K562 (cell line): ENCODE data around the gene GLIPR1L1. TPM values are rescaled to one million over a fixed set of nuclear protein-coding genes. Genes with fewer than 3 reads are reported as not detected.

Source experiments
- ATAC-seq: fragments of 200-7000 bp; cut with Tn5 transposase; 3 replicates; pipeline ENCODE4 v1.9.1; 2020; ENCODE audit warnings: moderate library complexity
- BruUV-seq: library from RNA; stranded (reverse); fragments of 400-500 nt; replicated peaks from 2 replicates; lab custom pipeline; 2021; lab: Mats Ljungman, UMichigan
- CTCF ChIA-PET: fragments of 300-600 bp; formaldehyde crosslinking; extraction: SDS; loops from one replicate; lab custom pipeline; 2021; ENCODE audit warnings: low intra/inter-chr PET ratio; lab: Yijun Ruan, JAX
- POLR2A ChIA-PET: fragments of 300-600, 350-650 bp; sonication (Branson Sonifier 250); formaldehyde crosslinking; extraction: SDS; loops from one replicate; lab custom pipeline; 2021; ENCODE audit warnings: antibody characterized with exemption, inconsistent platforms; lab: Yijun Ruan, JAX
- DNase-seq, 4 experiments: peaks; one replicate each; pipeline versions ENCODE4 v3.0.0 to v3.0.0-alpha.2; 2011 to 2018; ENCODE audit warnings: low spot score in 3 of 4, mixed read lengths in 3 of 4; ENCODE audit errors: extremely low read depth in 1 of 4
- FAIRE-seq: peaks from 2 replicates; lab custom pipeline; 2011; peaks lifted over from hg19 to GRCh38; lab: Jason Lieb, UNC
- H2AFZ ChIP-seq: 2 replicates; pipeline ENCODE4 v1.6.0; 2011; ENCODE audit warnings: low read depth, low read length, control low read depth, inconsistent platforms
- H3K27ac ChIP-seq: fragments of 200-600 bp; 3 replicates; pipeline ENCODE4 v1.8.0; 2011; ENCODE audit warnings: low read depth, mild to moderate bottlenecking, control low read depth, inconsistent platforms, low read length, moderate library complexity, mixed read lengths; ENCODE audit errors: extremely low read depth
- H3K27me3 ChIP-seq, 2 experiments: fragments of 300-600 bp in 1 of 2; 2 replicates in 1 of 2; 3 replicates in 1 of 2; pipeline versions ENCODE4 v1.6.0 to v1.8.0; 2011; ENCODE audit warnings: inconsistent platforms in 2 of 2, low read length in 2 of 2, mild to moderate bottlenecking in 1 of 2, mixed read lengths in 1 of 2, moderate library complexity in 1 of 2; ENCODE audit not compliant: control insufficient read depth in 2 of 2, insufficient read depth in 2 of 2
- H3K36me3 ChIP-seq: fragments of 300-600 bp; 3 replicates; pipeline ENCODE4 v1.8.0; 2011; ENCODE audit warnings: mild to moderate bottlenecking, low read length, inconsistent platforms; ENCODE audit not compliant: control insufficient read depth, insufficient read depth
- H3K4me1 ChIP-seq, 2 experiments: fragments of 200-600 bp in 1 of 2; replicated peaks in 1 of 2; 2 replicates in 1 of 2; 3 replicates in 1 of 2; pipeline versions ENCODE4 v1.5.1 to v1.8.0; 2011; ENCODE audit warnings: inconsistent platforms in 2 of 2, low read length in 2 of 2, mild to moderate bottlenecking in 1 of 2, mixed read lengths in 1 of 2, moderate library complexity in 1 of 2; ENCODE audit not compliant: control insufficient read depth in 2 of 2, insufficient read depth in 2 of 2
- H3K4me2 ChIP-seq: 2 replicates; pipeline ENCODE4 v1.6.1; 2011; ENCODE audit warnings: low read length, control low read depth, inconsistent platforms, mixed read lengths; ENCODE audit not compliant: insufficient read depth
- H3K4me3 ChIP-seq: fragments of 200-600 bp; sonication (generic), shearing (Covaris generic); 2 replicates; pipeline ENCODE4 v1.5.1; 2016; ENCODE audit warnings: control low read depth, inconsistent platforms
- H3K79me2 ChIP-seq: fragments of 200-600 bp; 3 replicates; pipeline ENCODE4 v1.8.0; 2011; ENCODE audit warnings: low read length, inconsistent platforms; ENCODE audit not compliant: control insufficient read depth, insufficient read depth
- H3K9ac ChIP-seq, 2 experiments: 2 replicates each; pipeline versions ENCODE4 v1.6.0 to v1.6.1; 2011; ENCODE audit warnings: low read depth in 2 of 2, low read length in 2 of 2, control low read depth in 1 of 2, inconsistent platforms in 1 of 2, mild to moderate bottlenecking in 1 of 2, mixed read lengths in 1 of 2; ENCODE audit not compliant: insufficient read depth in 1 of 2
- H3K9me1 ChIP-seq: one replicate; pipeline ENCODE4 v1.6.0; 2011; ENCODE audit warnings: inconsistent platforms, mild to moderate bottlenecking, low read length, moderate library complexity; ENCODE audit not compliant: control insufficient read depth, insufficient read depth
- H3K9me3 ChIP-seq: replicated peaks from 2 replicates; pipeline ENCODE4 v1.5.1; 2011; ENCODE audit warnings: low read depth, low read length, inconsistent platforms; ENCODE audit not compliant: control insufficient read depth, insufficient read depth
- H4K20me1 ChIP-seq: replicated peaks from 2 replicates; pipeline ENCODE4 v1.6.1; 2011; ENCODE audit warnings: low read length, inconsistent platforms, mixed read lengths; ENCODE audit not compliant: control insufficient read depth, insufficient read depth
- GATAD2A ChIP-seq: fragments of 450-650 bp; IDR thresholded peaks from 2 replicates; pipeline ENCODE4 v1.6.1; 2017
- HDAC8 ChIP-seq: fragments of 450-650 bp; IDR thresholded peaks from 2 replicates; pipeline ENCODE4 v1.6.1; 2016; ENCODE audit warnings: mild to moderate bottlenecking, missing genetic modification characterization, moderate library complexity, missing compliant biosample characterization
- NFE2 ChIP-seq: IDR thresholded peaks from 2 replicates; pipeline ENCODE4 v1.6.1; 2014; ENCODE audit warnings: antibody characterized with exemption, low read depth
- NRF1 ChIP-seq, 2 experiments: fragments of 450-650 bp; IDR thresholded peaks in 1 of 2; conservative IDR thresholded peaks in 1 of 2; 2 replicates each; pipeline ENCODE4 v1.6.1; 2014; ENCODE audit warnings: mild to moderate bottlenecking in 2 of 2
- POLR2B ChIP-seq: fragments of 450-650 bp; IDR thresholded peaks from 2 replicates; pipeline ENCODE4 v1.6.1; 2018; ENCODE audit warnings: low read depth; ENCODE audit not compliant: partially characterized antibody
- THRAP3 ChIP-seq: fragments of 450-650 bp; IDR thresholded peaks from 2 replicates; pipeline ENCODE4 v1.6.1; 2016; ENCODE audit warnings: mild to moderate bottlenecking, inconsistent platforms, borderline replicate concordance
- ZKSCAN1 ChIP-seq: fragments of 150-350 bp; IDR thresholded peaks from 2 replicates; pipeline ENCODE4 v1.6.1; 2016; ENCODE audit warnings: low read depth, low read length
- ZNF280B ChIP-seq: fragments of 250-450 bp; sonication (Bioruptor Pico); IDR thresholded peaks from 2 replicates; pipeline ENCODE4 v1.5.1; 2021; ENCODE audit warnings: mild to moderate bottlenecking
- ZNF695 ChIP-seq: fragments of 450-650 bp; formaldehyde crosslinking; IDR thresholded peaks from 2 replicates; pipeline ENCODE4 v1.4.0; 2020; ENCODE audit warnings: mild to moderate bottlenecking, moderate library complexity
- in situ Hi-C: fragments of 300-500 bp; cut with MboI; formaldehyde crosslinking; loops from 4 replicates; pipeline ENCODE4 v1.15.0; 2018; ENCODE audit warnings: inconsistent platforms, mixed read lengths
- intact Hi-C: fragments of 100-400 bp; cut with micrococcal nuclease; formaldehyde crosslinking; loops from 2 replicates; pipeline ENCODE4 v1.14.2; 2022
- polyA plus RNA-seq, 8 experiments: library from polyadenylated mRNA; depleted of rRNA in 4 of 8; stranded (reverse) in 5 of 8; unstranded in 3 of 8; fragments of >200 nt; fragmentation: Nextera tagmentation in 2 of 8; fragmentation: Illumina TruSeq in 1 of 8; extraction: Ambion mirVana in 2 of 8; extraction: Trizol in 1 of 8; gene quantifications; 2 replicates each; pipeline versions ENCODE4 v1.2.1 to v1.2.3, GENCODE V29; 2011 to 2014; ENCODE audit warnings: inconsistent platforms in 1 of 8, missing spikeins in 1 of 8
- total RNA-seq, 7 experiments: library from RNA; depleted of rRNA in 6 of 7; stranded (reverse); fragments of >200 nt in 6 of 7; fragmentation: Illumina TruSeq in 2 of 7; extraction: Trizol in 2 of 7; gene quantifications; 2 replicates each; pipeline versions ENCODE4 v1.2.1 to v1.2.3, GENCODE V29; 2011 to 2021; ENCODE audit warnings: low replicate concordance in 1 of 7

GLIPR1L1 gene
- total and polyA plus RNA-seq, 9 of the 15 experiments (the other 6 are each of a cell fraction or from before 2014, with no cell fraction given) = not detected

GRCh38 chr12:75364919-75365318 is 30.4 kb downstream of the GLIPR1L1 start:
- no peaks in the 10 kb centered on the region for H3K79me2 ChIP-seq
- H3K4me1 ChIP-seq = no peaks in the 10 kb centered on the region
- in situ Hi-C loops = no loop called here
- ATAC-seq = no peak
- ChIA-PET CTCF (no interaction called here), POLR2A (no interaction called here)
- no peaks in the 10 kb centered on the region for H3K9me1 ChIP-seq
- BruUV-seq = no TSS peak
- no peaks in the 10 kb centered on the region for H3K36me3 ChIP-seq
- intact Hi-C loops = no loop called here
- no peak overlapping the region for H3K9ac ChIP-seq
- no peaks in the 10 kb centered on the region for H4K20me1 ChIP-seq
- H2AFZ ChIP-seq = no peak overlapping the region
- DNase-seq = no peak
- no peak for FAIRE-seq
- TF ChIP-seq ZNF280B (CRISPR knock-in tag) = no peak
- no peak for TF ChIP-seq THRAP3
- no peak for TF ChIP-seq POLR2B
- TF ChIP-seq NRF1 (conservative IDR thresholded peaks at IDR 0.05 in 1 of 2, IDR thresholded peaks at IDR 0.05 in 1 of 2) = no peak
- TF ChIP-seq HDAC8 = no peak
- TF ChIP-seq ZNF695 = no peak
- no peak for TF ChIP-seq NFE2
- TF ChIP-seq GATAD2A = no peak
- no peak for TF ChIP-seq ZKSCAN1
- H3K27me3 ChIP-seq = no peaks in the 10 kb centered on the region
- no peak overlapping the region for H3K27ac ChIP-seq
- H3K4me3 ChIP-seq = no peak overlapping the region
- H3K9me3 ChIP-seq = no peaks in the 10 kb centered on the region
- no peak overlapping the region for H3K4me2 ChIP-seq
